IgD-negative memory B cell (primary cell): ENCODE measurements around the gene UNC13B. TPM values are rescaled to one million over a fixed set of nuclear protein-coding genes. Genes with fewer than 3 reads are reported as not detected.
"Not testable (repeated sequence)": the region's sequence is repeated elsewhere in the genome, so short reads cannot be mapped to it uniquely, and the experiment has no call there.

Source experiments
- H3K27ac Mint-ChIP-seq, 3 donors: one replicate each; pipeline ENCODE4 v1.8.0; 2020 to 2022; ENCODE audit warnings: mild to moderate bottlenecking in 3 of 3, mixed read lengths in 3 of 3, moderate library complexity in 1 of 3
- H3K27me3 Mint-ChIP-seq: one replicate; pipeline ENCODE4 v1.8.0; 2021; ENCODE audit warnings: mixed read lengths
- H3K36me3 Mint-ChIP-seq: one replicate; pipeline ENCODE4 v1.8.0; 2020; ENCODE audit warnings: mild to moderate bottlenecking, mixed read lengths
- H3K4me1 Mint-ChIP-seq, 3 donors: one replicate each; pipeline ENCODE4 v1.8.0; 2020 to 2022; ENCODE audit warnings: mixed read lengths in 3 of 3, mild to moderate bottlenecking in 1 of 3
- H3K4me3 Mint-ChIP-seq, 4 donors: one replicate each; pipeline ENCODE4 v1.8.0; 2020 to 2022; ENCODE audit warnings: mild to moderate bottlenecking in 4 of 4, mixed read lengths in 4 of 4, moderate library complexity in 3 of 4
- H3K9me3 Mint-ChIP-seq, 3 donors: one replicate each; pipeline ENCODE4 v1.8.0; 2020 to 2021; ENCODE audit warnings: mixed read lengths in 3 of 3, mild to moderate bottlenecking in 1 of 3
- polyA plus RNA-seq: library from polyadenylated mRNA; unstranded; fragments of 300-500 nt; fragmentation: Illumina TruSeq; gene quantifications from one replicate; pipeline ENCODE4 v1.2.3, GENCODE V29; 2021

UNC13B gene
- polyA plus RNA-seq, 1 donor from 2014 or later: not detected

DNA sequence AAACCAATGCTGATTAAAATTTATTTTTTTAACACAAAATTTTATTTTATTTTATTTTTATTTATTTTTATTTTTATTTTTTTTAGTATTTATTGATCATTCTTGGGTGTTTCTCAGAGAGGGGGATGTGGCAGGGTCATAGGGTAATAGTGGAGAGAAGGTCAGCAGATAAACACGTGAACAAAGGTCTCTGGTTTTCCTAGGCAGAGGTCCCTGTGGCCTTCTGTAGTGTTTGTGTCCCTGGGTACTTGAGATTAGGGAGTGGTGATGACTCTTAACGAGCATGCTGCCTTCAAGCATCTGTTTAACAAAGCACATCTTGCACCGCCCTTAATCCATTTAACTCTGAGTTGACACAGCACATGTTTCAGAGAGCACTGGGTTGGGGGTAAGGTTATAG, 20.6 kb downstream of the UNC13B start:
- not testable (repeated sequence) for H3K27me3 Mint-ChIP-seq, H3K4me1 Mint-ChIP-seq, H3K27ac Mint-ChIP-seq

DNA sequence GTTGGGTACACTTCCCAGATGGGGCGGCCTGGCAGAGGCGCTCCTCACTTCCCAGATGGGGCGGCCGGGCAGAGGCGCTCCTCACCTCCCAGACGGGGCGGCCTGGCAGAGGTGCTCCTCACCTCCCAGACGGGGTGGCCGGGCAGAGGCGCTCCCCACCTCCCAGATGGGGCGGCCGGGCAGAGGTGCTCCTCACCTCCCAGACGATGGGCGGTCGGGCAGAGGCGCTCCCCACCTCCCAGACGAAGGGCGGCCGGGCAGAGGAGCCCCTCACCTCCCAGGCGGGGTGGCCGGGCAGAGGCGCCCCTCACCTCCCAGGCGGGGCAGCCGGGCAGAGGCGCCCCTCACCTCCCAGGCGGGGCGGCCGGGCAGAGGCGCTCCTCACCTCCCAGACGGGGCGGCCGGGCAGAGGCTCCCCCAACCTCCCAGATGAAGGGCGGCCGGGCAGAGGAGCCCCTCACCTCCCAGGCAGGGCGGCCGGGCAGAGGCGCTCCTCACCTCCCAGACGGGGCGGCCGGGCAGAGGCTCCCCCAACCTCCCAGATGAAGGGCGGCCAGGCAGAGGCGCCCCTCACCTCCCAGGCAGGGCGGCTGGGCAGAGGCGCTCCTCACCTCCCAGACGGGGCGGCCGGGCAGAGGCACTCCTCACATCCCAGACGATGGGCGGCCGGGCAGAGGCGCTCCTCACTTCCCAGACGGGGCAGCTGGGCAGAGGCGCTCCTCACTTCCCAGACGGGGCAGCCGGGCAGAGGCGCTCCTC, 21.4 kb downstream of the UNC13B start:
- H3K4me3 Mint-ChIP-seq, H3K4me1 Mint-ChIP-seq, H3K27ac Mint-ChIP-seq, H3K9me3 Mint-ChIP-seq, H3K36me3 Mint-ChIP-seq, H3K27me3 Mint-ChIP-seq: not testable (repeated sequence)

More for the DNA sequence above, 20.6 kb downstream of the UNC13B start:
- not testable (repeated sequence) for H3K36me3 Mint-ChIP-seq, H3K4me3 Mint-ChIP-seq, H3K9me3 Mint-ChIP-seq

DNA sequence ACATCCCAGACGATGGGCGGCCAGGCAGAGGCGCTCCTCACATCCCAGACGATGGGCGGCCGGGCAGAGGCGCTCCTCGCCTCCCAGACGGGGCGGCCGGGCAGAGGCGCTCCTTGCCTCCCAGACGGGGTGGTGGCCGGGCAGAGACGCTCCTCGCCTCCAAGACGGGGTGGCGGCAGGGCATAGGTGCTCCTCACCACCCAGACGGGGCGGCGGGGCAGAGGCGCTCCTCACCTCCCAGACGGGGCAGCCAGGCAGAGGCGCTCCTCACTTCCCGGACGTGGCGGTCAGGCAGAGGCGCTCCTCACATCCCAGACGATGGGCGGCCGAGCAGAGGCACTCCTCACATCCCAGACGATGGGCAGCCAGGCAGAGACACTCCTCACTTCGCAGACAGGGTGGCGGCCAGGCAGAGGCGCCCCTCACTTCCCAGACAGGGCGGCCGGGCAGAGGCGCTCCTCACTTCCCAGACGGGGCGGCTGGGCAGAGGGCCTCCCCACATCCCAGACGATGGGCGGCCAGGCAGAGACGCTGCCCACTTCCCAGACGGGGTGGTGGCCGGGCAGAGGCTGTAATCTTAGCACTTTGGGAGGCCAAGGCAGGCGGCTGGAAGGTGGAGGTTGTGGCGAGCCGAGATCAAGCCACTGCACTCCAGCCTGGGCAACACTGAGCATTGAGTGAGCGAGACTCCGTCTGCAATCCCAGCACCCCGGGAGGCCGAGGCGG, 22.1 kb downstream of the UNC13B start:
- H3K36me3 Mint-ChIP-seq, H3K4me1 Mint-ChIP-seq, H3K27me3 Mint-ChIP-seq, H3K4me3 Mint-ChIP-seq, H3K9me3 Mint-ChIP-seq, H3K27ac Mint-ChIP-seq: not testable (repeated sequence)

DNA sequence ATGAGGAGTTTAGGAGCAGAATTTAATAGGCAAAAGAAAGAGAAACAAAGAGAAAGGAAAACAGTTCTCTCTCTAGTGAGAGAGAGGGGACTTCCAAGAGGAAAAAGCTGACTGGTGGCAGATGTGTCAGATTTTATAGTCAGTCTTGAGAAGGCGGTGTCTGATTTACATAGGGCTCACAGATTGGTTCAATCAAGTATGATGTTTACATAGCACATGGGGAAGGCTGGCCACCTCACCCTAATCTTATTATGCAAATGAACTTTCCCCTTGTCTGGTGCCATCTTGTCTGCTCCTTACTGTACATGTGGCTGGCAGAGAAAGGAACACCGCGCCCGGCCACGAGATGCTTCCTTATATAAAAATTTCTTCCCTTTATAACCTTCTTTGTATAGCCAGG, 24.7 kb downstream of the UNC13B start:
- Mint-ChIP-seq H3K27ac (no peak overlapping the region), H3K27me3 (no peaks in the 10 kb centered on the region)

DNA sequence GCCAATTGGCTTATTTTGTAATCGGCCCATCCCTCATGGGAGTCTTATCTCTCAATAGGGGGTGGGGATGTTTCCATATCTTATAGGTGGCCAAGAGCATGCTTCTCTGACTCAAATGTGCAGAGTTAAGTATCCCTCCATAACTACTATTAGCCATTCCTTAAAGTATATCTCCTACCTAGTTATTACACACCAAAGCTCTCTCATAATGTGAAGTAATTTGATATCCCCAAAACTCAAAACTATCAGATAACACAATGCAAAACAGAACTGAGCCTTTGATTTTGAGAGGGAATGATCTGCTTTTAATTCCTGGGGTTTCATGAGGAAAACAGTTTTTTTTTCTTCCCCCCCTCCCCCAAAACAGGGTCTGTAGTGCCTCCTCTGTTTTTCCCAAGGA, 28.4 kb downstream of the UNC13B start:
- no peaks in the 10 kb centered on the region for H3K27me3 Mint-ChIP-seq
- H3K4me1 Mint-ChIP-seq: no peaks in the 10 kb centered on the region
- H3K9me3 Mint-ChIP-seq: peaks cover 6 to 21% (median 20%) of the 10 kb centered on the region in 3 donors
- H3K27ac Mint-ChIP-seq: peak overlapping the region in 1 of 3 donors; percentile 73
- H3K4me3 Mint-ChIP-seq: no peak overlapping the region
- no peaks in the 10 kb centered on the region for H3K36me3 Mint-ChIP-seq

More for the DNA sequence above, 24.7 kb downstream of the UNC13B start:
- H3K4me1 Mint-ChIP-seq: no peaks in the 10 kb centered on the region
- H3K9me3 Mint-ChIP-seq: peaks cover 2 to 5% (median 2%) of the 10 kb centered on the region in 3 donors
- H3K4me3 Mint-ChIP-seq: no peak overlapping the region
- no peaks in the 10 kb centered on the region for H3K36me3 Mint-ChIP-seq

DNA sequence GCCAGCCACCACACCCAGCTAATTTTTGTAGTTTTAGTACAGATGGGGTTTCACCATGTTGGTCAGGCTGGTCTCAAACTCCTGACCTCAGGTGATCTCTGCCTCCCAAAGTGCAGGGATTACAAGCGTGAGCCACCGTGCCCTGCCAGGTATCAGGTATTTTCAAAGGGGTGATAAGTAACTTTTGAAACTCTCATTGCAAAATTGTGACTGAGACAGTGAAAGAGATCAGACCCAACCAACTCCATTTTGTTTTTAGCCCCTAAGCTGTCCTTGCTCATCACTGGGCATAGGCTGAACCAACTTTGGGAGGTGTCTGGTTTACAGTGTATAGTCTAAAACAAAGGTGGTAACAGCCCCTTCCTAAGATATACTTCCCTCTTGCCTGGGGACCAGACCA, 29.3 kb downstream of the UNC13B start:
- Mint-ChIP-seq H3K4me3 (no peak overlapping the region), H3K36me3 (no peaks in the 10 kb centered on the region), H3K9me3 (peaks cover 6 to 21% (median 20%) of the 10 kb centered on the region in 3 donors), H3K27ac (no peak overlapping the region), H3K27me3 (no peaks in the 10 kb centered on the region), H3K4me1 (no peaks in the 10 kb centered on the region)

DNA sequence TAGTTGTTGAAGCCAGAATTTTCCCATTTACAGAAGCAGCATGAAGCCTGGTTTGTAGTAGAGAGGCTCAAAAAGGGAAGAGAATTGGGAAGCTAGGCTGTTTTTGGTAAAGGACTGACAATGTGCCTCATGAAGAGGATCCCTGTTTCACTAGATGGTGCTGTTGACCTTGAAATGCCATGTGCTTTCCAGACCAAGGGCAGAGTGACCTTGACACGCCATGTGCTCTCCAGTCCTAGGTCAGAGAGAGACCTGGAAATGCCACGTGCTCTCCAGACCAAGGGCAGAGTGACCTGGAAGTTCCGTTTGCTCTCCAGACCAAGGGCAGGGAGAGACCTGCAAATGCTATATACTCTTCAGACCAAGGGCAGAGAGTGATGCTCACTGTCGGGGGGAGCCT, 32.0 kb downstream of the UNC13B start:
- Mint-ChIP-seq H3K9me3 (peaks cover 6 to 29% (median 21%) of the 10 kb centered on the region in 3 donors), H3K4me3 (no peak overlapping the region), H3K4me1 (no peaks in the 10 kb centered on the region), H3K27me3 (no peaks in the 10 kb centered on the region), H3K27ac (no peak overlapping the region), H3K36me3 (no peaks in the 10 kb centered on the region)

DNA sequence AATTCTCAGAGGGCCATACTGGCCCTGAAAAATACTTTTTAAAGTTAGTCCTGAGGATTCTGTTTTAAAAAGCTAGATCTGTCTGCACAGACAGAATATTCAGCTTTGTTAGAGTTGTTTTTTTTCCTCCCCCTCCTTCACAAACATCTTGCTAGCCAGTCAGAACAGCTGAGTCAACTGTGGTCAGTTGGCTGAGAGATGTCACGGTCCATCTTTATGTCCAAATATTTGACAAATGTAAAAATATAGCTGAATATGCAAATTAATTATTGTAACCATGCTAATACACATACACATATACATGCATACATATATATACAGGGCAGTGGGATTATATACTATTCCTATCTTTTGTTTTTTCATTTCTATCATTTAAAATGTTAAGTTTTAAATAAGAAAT, 33.9 kb downstream of the UNC13B start:
- H3K4me1 Mint-ChIP-seq: no peaks in the 10 kb centered on the region
- H3K27me3 Mint-ChIP-seq: no peaks in the 10 kb centered on the region
- peaks cover 6 to 29% (median 22%) of the 10 kb centered on the region in 3 donors for H3K9me3 Mint-ChIP-seq
- no peak overlapping the region for H3K4me3 Mint-ChIP-seq
- H3K36me3 Mint-ChIP-seq: no peaks in the 10 kb centered on the region
- H3K27ac Mint-ChIP-seq: no peak overlapping the region

DNA sequence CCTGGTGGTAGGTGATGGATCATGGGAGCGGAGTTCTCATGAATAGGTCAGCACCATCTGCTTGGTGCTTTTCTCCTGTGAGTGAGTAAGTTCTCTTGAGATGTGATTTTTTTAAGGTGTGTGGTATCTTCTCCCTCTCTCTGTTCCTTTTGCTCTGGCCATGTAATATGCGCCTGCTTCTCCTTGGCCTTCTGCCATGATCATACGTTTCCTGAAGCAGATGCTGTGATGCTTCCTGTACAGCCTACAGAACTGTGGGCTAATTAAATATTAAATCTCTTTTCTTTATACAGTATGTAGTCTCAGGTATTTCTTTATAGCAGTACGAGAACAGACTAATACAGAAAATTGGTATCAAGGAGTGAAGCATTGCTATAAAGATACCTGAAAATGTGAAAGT, 36.4 kb downstream of the UNC13B start:
- no peak overlapping the region for H3K27ac Mint-ChIP-seq
- no peak overlapping the region for H3K4me3 Mint-ChIP-seq
- H3K36me3 Mint-ChIP-seq: no peaks in the 10 kb centered on the region
- H3K27me3 Mint-ChIP-seq: no peaks in the 10 kb centered on the region
- H3K4me1 Mint-ChIP-seq: no peaks in the 10 kb centered on the region
- peaks cover 6 to 25% (median 23%) of the 10 kb centered on the region in 3 donors for H3K9me3 Mint-ChIP-seq

DNA sequence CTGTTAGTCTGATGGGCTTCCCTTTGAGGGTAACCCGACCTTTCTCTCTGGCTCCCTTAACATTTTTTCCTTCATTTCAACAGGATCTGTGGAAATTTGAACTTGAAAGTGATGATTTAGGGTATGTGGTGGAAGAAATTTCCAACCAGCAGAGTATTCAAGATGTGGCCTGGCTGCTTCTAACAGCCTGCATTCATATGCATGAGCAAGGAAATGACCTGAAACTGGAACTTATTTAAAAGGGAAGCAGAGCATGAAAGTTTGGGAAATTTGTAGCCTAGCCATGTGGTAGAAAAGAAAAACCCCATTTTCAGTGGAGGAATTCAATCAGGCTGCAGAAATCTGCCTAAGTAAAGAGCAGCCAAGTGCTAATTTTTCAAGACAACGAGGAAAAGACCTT, 41.7 kb downstream of the UNC13B start:
- peaks cover 4% of the 10 kb centered on the region for H3K27me3 Mint-ChIP-seq
- H3K9me3 Mint-ChIP-seq: peaks cover 8 to 25% (median 13%) of the 10 kb centered on the region in 3 donors
- no peak overlapping the region for H3K27ac Mint-ChIP-seq
- H3K4me1 Mint-ChIP-seq: no peaks in the 10 kb centered on the region
- no peaks in the 10 kb centered on the region for H3K36me3 Mint-ChIP-seq
- H3K4me3 Mint-ChIP-seq: no peak overlapping the region

DNA sequence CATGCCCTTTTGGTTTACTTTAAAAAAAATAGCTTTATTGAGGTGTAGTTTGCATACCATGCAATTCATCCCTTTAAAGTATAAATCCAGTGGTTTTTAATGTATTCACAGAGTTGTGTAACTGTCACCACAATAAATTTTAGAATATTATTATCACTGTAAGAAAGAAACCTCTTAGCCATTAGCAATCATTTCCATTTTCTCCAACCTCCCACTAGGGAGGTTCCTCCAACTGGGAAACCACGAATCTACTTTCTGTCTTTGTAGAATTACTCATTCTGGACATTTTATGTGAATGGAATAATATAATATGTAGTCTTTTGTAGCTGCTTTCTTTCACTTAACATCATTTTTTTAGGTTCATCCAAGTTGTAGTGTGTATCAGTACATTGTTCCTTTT, 43.5 kb downstream of the UNC13B start:
- Mint-ChIP-seq H3K4me3 (no peak overlapping the region), H3K27ac (no peak overlapping the region), H3K9me3 (peaks cover 8 to 22% (median 12%) of the 10 kb centered on the region in 3 donors), H3K36me3 (no peaks in the 10 kb centered on the region), H3K27me3 (peaks cover 4% of the 10 kb centered on the region), H3K4me1 (no peaks in the 10 kb centered on the region)

DNA sequence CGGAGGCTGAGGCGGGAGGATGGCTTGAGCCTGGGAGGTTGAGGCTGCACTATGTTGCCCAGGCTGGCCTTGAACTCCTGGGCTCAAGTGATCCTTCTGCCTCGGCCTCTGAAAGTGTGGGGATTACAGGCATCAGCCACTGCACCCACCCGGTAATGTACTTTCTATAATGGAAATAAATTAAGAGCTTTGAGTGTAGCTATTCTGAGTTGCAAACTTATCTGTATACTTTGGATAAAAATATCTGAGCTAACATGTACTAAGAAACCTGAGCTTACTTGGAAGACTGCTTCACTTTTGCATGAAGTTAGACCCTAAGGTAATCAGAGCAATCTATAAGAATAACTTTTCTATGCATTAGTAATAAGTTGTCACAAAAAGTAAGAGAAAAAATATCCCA, 50.0 kb downstream of the UNC13B start:
- H3K4me3 Mint-ChIP-seq: no peak overlapping the region
- no peaks in the 10 kb centered on the region for H3K9me3 Mint-ChIP-seq
- H3K36me3 Mint-ChIP-seq: no peaks in the 10 kb centered on the region
- H3K4me1 Mint-ChIP-seq: no peaks in the 10 kb centered on the region
- H3K27me3 Mint-ChIP-seq: peaks cover 4% of the 10 kb centered on the region
- H3K27ac Mint-ChIP-seq: no peak overlapping the region

DNA sequence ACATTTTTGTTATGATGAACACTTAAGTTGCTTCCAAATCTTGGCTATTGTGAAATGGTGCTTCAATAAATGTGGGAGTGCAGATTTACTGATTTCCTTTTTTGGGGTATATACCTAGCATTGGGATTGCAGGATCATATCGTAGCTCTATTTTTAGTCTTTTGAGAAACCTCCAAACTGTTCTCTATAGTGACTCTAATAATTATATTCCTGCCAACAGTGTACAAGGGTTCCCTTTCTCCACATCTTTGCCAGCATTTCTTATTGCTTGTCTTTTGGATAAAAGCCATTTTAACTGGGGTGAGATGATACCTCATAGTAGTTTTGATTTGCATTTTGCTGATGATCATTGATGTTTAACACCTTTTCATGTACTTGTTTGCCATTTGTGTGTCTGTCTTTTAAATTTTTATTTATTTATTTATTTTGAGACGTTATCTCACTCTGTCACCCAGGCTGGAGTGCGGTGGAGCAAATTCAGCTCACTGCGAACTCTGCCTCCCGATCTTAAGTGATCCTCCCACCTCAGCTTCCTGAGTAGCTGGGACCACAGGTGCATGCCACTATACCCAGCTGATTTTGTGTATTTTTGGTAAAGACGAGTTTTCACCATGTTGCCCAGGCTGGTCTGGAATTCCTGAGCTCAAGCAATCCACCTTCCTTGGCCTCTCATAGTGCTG, 59.0 kb downstream of the UNC13B start:
- peaks cover 1 to 19% (median 4%) of the 10 kb centered on the region in 3 donors for H3K9me3 Mint-ChIP-seq
- H3K4me1 Mint-ChIP-seq: no peaks in the 10 kb centered on the region
- no peaks in the 10 kb centered on the region for H3K27me3 Mint-ChIP-seq
- H3K36me3 Mint-ChIP-seq: no peaks in the 10 kb centered on the region
- H3K4me3 Mint-ChIP-seq: no peak overlapping the region
- H3K27ac Mint-ChIP-seq: no peak overlapping the region

DNA sequence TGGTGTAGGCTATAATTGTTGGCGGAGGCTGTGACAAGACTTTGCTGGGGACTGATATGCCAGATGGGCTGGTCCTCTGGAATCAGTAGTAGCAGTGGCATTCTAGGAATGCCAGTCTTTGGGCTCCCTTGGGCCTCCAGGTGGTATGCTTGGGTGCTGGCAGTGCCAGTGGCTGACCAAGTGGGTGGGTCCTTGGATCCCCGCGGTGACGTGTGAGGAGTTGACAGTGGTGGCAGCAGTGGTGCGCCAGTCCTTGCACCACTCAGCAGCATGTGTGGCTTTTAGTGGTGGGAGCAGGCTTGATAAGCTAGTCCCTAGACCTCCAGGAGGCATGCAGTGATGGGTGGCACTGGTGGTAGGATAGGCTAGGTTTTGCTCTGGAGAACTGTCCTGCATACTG, 63.9 kb downstream of the UNC13B start:
- Mint-ChIP-seq H3K27ac (no peak overlapping the region), H3K4me3 (no peak overlapping the region), H3K36me3 (no peaks in the 10 kb centered on the region), H3K9me3 (peaks cover 2 to 16% (median 4%) of the 10 kb centered on the region in 3 donors), H3K4me1 (no peaks in the 10 kb centered on the region), H3K27me3 (no peaks in the 10 kb centered on the region)

DNA sequence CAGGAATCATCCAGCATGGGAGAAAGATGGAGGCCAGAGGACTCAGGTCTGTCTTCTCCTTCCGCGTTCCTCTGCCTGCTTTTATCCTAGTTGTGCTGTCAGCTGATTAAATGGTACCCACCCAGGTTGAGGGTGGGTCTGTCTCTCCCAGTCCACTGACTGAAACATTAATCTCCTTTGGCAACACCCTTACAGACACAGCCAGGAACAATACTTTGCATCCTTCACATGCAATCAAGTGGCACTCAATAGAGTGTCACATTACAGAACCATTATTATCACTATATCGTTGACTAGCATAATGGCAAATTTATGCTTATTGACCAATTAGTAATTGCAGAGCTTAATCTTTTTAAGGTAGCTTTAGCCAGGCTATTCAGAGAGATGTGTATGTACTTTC, 64.8 kb downstream of the UNC13B start:
- Mint-ChIP-seq H3K4me1 (no peaks in the 10 kb centered on the region), H3K4me3 (peak overlapping the region in 1 of 4 donors; percentile 32), H3K36me3 (no peaks in the 10 kb centered on the region), H3K27me3 (no peaks in the 10 kb centered on the region), H3K9me3 (peaks cover 2 to 15% (median 4%) of the 10 kb centered on the region in 3 donors), H3K27ac (no peak overlapping the region)
